Suprapubic skin (tissue), 4 donors: Measurements from ENCODE around the gene MAD1L1. TPM values are rescaled to one million over a fixed set of nuclear protein-coding genes. Genes with fewer than 3 reads are reported as not detected.

Source experiments
- DNase-seq, 2 donors: peaks; one replicate each; pipeline ENCODE4 v3.0.0-alpha.2; 2019; ENCODE audit warnings: low spot score in 2 of 2
- H3K27ac ChIP-seq: fragments of 200-600 bp; sonication (generic); one replicate; pipeline ENCODE4 v1.5.1; 2019
- H3K27me3 ChIP-seq: fragments of 200-600 bp; sonication (generic); one replicate; pipeline ENCODE4 v1.5.1; 2019
- H3K36me3 ChIP-seq: fragments of 200-600 bp; sonication (generic); one replicate; pipeline ENCODE4 v1.5.1; 2019
- H3K4me1 ChIP-seq: fragments of 200-600 bp; sonication (generic); one replicate; pipeline ENCODE4 v1.5.1; 2019
- H3K4me3 ChIP-seq: fragments of 200-600 bp; sonication (generic); one replicate; pipeline ENCODE4 v1.5.1; 2019; ENCODE audit warnings: mild to moderate bottlenecking
- H3K9me3 ChIP-seq: fragments of 200-600 bp; sonication (generic); one replicate; pipeline ENCODE4 v1.5.1; 2019
- EP300 ChIP-seq: sonication (generic); formaldehyde crosslinking; IDR thresholded peaks from one replicate; pipeline ENCODE4 v1.6.1; 2017; ENCODE audit warnings: antibody characterized with exemption
- POLR2A ChIP-seq, 2 donors: fragments of 450-650 bp; IDR thresholded peaks; one replicate each; pipeline ENCODE4 v1.6.1; 2017; ENCODE audit warnings: antibody characterized with exemption in 2 of 2, mild to moderate bottlenecking in 2 of 2, moderate library complexity in 2 of 2
- POLR2AphosphoS5 ChIP-seq, 3 donors: sonication (generic); formaldehyde crosslinking; IDR thresholded peaks; one replicate each; pipeline ENCODE4 v1.6.1; 2017; ENCODE audit warnings: antibody characterized with exemption in 3 of 3
- WGBS: methylation state at CpG from one replicate; pipeline ENCODE4 v1.1.5; 2018; 5-methylcytosine and 5-hydroxymethylcytosine counted together
- total RNA-seq, 4 donors: library from RNA; depleted of rRNA; stranded (reverse); fragments of >200 nt; gene quantifications; one replicate each; pipeline ENCODE4 v1.1.0, GENCODE V29; 2016
- TF ChIP-seq, protein P1 (sequence below), 2 donors: fragments of 200-600 bp in 1 of 2; fragments of 450-650 bp in 1 of 2; sonication (generic) in 1 of 2; IDR thresholded peaks; one replicate each; pipeline ENCODE4 v1.5.1; 2016 to 2019; ENCODE audit warnings: antibody characterized with exemption in 2 of 2, mild to moderate bottlenecking in 1 of 2, moderate library complexity in 1 of 2

Gene MAD1L1
- total RNA-seq, 4 donors from 2014 or later: 53.2 to 69.8 (median 62.2) TPM

DNA sequence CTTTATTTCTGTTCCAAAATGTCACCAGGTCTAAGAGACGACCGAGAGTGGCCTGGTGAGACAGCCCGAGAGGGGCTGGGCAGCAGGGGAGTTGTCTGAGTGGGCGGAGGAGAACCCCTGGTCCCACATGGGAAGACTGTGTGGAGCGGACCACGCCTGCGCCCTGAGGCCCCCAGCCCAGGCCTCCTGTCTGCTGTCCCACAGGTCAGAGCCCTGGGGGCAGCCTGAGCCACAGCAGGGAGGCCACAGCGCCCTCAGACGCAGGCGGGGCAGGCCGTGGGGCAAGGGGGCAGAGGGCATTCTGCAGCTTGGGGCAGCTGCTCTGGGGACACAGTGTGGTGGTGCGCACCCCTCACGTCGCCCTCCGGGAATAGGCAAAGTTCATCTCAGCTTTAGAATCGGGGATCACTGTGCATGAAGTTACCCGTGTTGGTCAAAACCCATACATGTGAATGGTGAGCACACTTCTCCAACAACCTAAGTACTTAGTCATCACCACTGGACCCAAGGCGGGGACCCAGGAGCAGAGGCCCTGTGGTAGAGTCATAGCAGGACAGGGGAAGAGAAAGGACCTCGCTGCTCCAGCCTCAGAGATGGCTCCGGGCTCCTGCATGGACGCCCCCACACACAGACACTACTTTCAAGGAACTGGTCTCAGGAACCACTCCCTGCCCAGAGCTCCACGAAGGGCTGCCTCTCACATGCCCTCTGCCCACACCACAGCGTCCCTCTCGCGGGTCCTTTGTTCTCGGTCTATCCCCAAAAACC is 348.0 kb downstream of the MAD1L1 start:
- no peaks in the 10 kb centered on the region for H3K9me3 ChIP-seq
- no peak for DNase-seq
- WGBS: 94% methylated on average over 11 of the region's 26 CpGs
- H3K4me1 ChIP-seq: peaks cover 15% of the 10 kb centered on the region
- H3K4me3 ChIP-seq: no peak overlapping the region
- H3K36me3 ChIP-seq: peaks cover 18% of the 10 kb centered on the region
- H3K27ac ChIP-seq: no peak overlapping the region
- H3K27me3 ChIP-seq: no peaks in the 10 kb centered on the region
- TF ChIP-seq POLR2A (IDR thresholded peaks at IDR 0.05) (no peak), EP300 (no peak), POLR2AphosphoS5 (IDR thresholded peaks at IDR 0.05) (no peak)
- TF ChIP-seq, protein P1, sequence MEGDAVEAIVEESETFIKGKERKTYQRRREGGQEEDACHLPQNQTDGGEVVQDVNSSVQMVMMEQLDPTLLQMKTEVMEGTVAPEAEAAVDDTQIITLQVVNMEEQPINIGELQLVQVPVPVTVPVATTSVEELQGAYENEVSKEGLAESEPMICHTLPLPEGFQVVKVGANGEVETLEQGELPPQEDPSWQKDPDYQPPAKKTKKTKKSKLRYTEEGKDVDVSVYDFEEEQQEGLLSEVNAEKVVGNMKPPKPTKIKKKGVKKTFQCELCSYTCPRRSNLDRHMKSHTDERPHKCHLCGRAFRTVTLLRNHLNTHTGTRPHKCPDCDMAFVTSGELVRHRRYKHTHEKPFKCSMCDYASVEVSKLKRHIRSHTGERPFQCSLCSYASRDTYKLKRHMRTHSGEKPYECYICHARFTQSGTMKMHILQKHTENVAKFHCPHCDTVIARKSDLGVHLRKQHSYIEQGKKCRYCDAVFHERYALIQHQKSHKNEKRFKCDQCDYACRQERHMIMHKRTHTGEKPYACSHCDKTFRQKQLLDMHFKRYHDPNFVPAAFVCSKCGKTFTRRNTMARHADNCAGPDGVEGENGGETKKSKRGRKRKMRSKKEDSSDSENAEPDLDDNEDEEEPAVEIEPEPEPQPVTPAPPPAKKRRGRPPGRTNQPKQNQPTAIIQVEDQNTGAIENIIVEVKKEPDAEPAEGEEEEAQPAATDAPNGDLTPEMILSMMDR (IDR thresholded peaks at IDR 0.05): no peak

DNA sequence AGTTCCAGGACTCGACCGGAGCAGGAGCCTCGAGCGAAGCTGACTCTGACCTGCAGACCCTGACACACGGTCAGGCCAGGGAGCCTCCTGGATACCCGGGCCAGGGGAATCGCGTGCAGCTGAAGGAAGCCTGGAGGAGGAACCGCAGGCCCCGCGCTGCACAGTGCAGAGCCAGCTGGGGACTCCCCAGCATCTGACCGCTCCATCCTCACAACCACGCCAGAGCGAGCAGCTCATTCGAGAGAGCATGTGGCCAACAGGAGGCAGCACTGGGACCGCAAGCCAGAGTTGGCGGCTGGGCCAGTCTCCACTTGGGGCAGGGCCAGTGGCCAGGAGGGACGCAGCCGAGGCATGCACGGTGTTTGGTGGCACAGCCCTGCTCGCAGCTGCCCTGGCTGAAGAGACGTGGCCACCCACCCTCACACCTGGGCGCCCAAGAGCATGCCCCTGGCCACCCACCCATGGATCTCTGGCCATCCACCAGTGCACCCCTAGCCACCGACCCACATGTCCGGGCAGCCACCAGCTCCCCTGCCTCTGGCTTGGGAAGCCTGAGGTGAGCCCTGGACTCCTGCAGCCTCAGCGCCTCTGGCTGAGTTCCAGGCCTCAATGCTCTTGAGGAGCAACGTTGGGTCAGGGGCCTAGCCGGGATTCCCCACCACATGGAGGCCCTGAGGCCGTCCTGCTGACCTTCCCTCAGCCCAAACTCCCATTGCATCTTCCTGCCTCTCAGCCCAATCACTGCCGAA is 348.7 kb downstream of the MAD1L1 start:
- TF ChIP-seq POLR2AphosphoS5 (IDR thresholded peaks at IDR 0.05) (no peak), POLR2A (IDR thresholded peaks at IDR 0.05) (no peak), EP300 (no peak)
- TF ChIP-seq, protein P1 (IDR thresholded peaks at IDR 0.05): no peak
- Histone ChIP-seq H3K4me1 (peaks cover 15% of the 10 kb centered on the region), H3K9me3 (no peaks in the 10 kb centered on the region), H3K27me3 (no peaks in the 10 kb centered on the region), H3K27ac (no peak overlapping the region), H3K36me3 (peaks cover 18% of the 10 kb centered on the region), H3K4me3 (no peak overlapping the region)
- no peak for DNase-seq
- 89% methylated on average over 16 of the region's 30 CpGs for WGBS

DNA sequence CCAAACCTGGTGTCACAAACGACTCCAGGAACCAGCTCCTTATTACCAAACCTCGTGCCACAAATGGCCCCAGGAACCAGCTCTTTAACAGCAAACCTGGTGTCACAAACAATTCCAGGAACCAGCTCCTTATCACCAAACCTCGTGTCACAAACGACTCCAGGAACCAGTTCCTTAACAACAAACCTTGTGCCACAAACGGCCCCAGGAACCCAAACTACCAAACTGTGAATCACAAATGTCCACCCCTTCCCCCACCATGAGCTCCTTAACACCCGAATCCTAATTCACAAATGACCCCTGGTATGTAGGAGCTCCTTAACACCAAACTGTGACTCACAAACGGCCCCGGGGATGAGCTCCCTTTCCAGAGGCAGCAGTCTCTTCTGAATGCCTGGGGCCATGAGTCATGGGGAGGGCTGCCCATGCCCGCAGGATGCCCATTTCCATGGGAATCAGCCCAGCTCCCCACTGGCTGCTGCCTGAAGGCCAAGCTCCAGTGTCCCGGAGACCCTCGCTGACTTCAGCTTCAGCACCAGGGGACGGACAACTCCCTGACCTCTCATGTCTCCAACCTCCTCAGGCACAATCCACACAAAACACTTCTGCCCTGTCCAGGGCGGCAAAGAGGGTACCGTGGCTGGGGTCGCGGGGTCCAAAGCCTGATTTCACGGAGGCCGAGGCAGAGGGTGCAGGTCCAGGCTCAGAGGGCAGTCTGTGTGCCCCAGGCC is 349.5 kb downstream of the MAD1L1 start:
- H3K27ac ChIP-seq: no peak overlapping the region
- no peaks in the 10 kb centered on the region for H3K9me3 ChIP-seq
- 71% methylated on average over 15 of the region's 18 CpGs for WGBS
- TF ChIP-seq EP300 (no peak), POLR2A (IDR thresholded peaks at IDR 0.05) (no peak), POLR2AphosphoS5 (IDR thresholded peaks at IDR 0.05) (no peak)
- TF ChIP-seq, protein P1 (IDR thresholded peaks at IDR 0.05): no peak
- peaks cover 15% of the 10 kb centered on the region for H3K4me1 ChIP-seq
- DNase-seq: no peak
- H3K27me3 ChIP-seq: no peaks in the 10 kb centered on the region
- H3K36me3 ChIP-seq: peaks cover 13% of the 10 kb centered on the region
- H3K4me3 ChIP-seq: no peak overlapping the region

DNA sequence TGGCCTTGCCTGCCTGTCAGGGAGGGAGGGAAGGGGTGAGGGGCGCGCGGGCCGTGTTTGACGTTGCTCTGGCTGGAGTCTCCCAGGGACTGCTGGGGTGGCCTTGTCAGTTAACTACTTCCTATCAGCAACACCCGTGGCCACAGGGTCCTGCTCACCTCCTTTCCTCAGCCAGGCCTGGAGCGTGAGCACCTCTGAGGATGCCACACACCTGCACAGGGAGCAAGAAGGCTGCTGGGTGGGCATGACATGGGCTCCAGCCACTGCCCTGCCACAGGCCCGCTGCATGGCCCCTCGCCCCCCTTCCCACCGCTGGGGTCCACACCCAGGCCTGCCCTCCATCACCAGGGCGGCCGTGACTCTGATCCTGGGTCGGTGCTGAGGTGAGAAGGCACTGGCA is 350.3 kb downstream of the MAD1L1 start:
- Histone ChIP-seq H3K36me3 (peaks cover 6% of the 10 kb centered on the region), H3K4me3 (no peak overlapping the region), H3K27me3 (no peaks in the 10 kb centered on the region), H3K27ac (no peak overlapping the region), H3K4me1 (peaks cover 15% of the 10 kb centered on the region), H3K9me3 (no peaks in the 10 kb centered on the region)
- DNase-seq: no peak
- WGBS: 81% methylated on average over 6 of the region's 13 CpGs
- TF ChIP-seq EP300: no peak
- TF ChIP-seq, protein P1 (IDR thresholded peaks at IDR 0.05): no peak
- TF ChIP-seq POLR2AphosphoS5 (IDR thresholded peaks at IDR 0.05): no peak
- TF ChIP-seq POLR2A (IDR thresholded peaks at IDR 0.05): no peak
